ENCODE data around the gene CDC26.
A peak's percentile ranks its signal among the peaks of the same experiment; 100 is the strongest.

CDC26 gene

DNA sequence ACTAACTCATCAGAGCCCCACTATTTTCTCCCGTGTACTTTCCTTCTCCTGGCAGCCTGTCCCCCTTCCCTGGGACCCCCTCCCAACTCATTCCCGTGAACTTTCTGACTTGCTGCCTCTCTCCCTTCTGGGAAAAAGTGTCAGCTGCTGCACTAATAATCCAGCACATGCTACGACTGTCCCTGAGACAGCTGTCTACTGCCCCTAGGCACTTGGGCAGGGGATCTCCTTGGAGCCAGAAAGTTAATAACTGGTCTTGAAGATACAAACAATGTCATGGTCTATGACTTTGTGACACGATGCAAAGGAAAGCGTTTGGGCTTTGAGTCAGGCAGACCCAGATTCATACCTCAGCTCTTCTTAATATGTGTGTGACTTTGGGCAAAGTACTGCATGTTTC, 37.9 kb upstream of the CDC26 start:
- DNase-seq (ENCODE audit: low read depth): no peak
- H3K4me3 ChIP-seq (ENCODE audit: low read length): no peak overlapping the region
- TF ChIP-seq, protein P1, sequence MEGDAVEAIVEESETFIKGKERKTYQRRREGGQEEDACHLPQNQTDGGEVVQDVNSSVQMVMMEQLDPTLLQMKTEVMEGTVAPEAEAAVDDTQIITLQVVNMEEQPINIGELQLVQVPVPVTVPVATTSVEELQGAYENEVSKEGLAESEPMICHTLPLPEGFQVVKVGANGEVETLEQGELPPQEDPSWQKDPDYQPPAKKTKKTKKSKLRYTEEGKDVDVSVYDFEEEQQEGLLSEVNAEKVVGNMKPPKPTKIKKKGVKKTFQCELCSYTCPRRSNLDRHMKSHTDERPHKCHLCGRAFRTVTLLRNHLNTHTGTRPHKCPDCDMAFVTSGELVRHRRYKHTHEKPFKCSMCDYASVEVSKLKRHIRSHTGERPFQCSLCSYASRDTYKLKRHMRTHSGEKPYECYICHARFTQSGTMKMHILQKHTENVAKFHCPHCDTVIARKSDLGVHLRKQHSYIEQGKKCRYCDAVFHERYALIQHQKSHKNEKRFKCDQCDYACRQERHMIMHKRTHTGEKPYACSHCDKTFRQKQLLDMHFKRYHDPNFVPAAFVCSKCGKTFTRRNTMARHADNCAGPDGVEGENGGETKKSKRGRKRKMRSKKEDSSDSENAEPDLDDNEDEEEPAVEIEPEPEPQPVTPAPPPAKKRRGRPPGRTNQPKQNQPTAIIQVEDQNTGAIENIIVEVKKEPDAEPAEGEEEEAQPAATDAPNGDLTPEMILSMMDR (conservative IDR thresholded peaks at IDR 0.05; ENCODE audit: low read length): no peak

DNA sequence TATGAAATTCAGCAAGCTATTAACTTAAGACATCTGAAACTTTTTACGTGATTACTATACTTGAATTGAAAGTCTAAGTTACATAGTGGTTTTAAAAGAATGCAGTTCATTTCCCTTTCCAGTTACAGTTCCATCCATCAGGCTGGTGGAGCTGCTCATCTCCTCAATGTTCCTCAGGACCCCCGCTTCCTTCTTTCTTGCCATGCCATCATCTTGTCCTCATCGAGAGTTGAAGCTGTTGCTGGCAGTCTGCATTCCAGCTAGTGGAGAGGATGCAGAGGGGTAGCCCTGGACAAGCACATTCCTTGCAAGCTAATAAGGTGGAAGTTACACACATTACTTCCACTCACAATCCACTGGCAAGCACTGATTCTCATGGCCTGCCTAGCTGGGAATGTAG, 36.6 kb upstream of the CDC26 start:
- no peak overlapping the region for H3K4me3 ChIP-seq (ENCODE audit: low read length)
- TF ChIP-seq, protein P1 (conservative IDR thresholded peaks at IDR 0.05; ENCODE audit: low read length): no peak
- peak; percentile 59 for DNase-seq (ENCODE audit: low read depth)

DNA sequence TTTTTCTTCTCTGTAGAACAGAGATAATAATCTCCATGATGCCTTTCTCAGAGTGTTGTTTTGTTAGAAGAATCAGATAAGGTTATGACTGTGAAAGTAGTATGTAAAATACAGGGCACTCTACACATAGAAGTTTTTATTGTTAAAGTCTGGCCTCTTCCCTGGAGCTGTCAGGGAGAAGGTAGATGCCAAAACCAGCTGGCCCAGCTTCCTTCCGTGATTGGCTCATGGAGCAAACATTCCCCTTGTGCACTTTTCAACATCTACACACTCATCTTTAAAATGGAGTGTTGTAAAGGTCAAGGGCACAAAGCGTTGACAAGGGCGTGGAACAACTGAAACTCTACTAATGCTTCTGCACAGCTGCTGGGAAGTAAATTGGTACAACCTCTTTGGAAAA, 35.2 kb upstream of the CDC26 start:
- no peak overlapping the region for H3K4me3 ChIP-seq (ENCODE audit: low read length)
- TF ChIP-seq, protein P1 (conservative IDR thresholded peaks at IDR 0.05; ENCODE audit: low read length): no peak
- DNase-seq (ENCODE audit: low read depth): peak; percentile 12

- no peak overlapping the region for H3K4me3 ChIP-seq (ENCODE audit: low read length)
- TF ChIP-seq, protein P1 (conservative IDR thresholded peaks at IDR 0.05; ENCODE audit: low read length): peak; percentile 89
- peak; percentile 57 for DNase-seq (ENCODE audit: low read depth)
These were observed 33.9 kb upstream of the CDC26 start for GRCh38 chr9:113309204-113309813.

GRCh38 chr9:113307396-113307975, 32.1 kb upstream of the CDC26 start:
- H3K4me3 ChIP-seq (ENCODE audit: low read length): no peak overlapping the region
- TF ChIP-seq, protein P1 (conservative IDR thresholded peaks at IDR 0.05; ENCODE audit: low read length): no peak
- DNase-seq (ENCODE audit: low read depth): no peak

GRCh38 chr9:113306566-113306965, 31.2 kb upstream of the CDC26 start:
- H3K4me3 ChIP-seq (ENCODE audit: low read length): no peak overlapping the region
- TF ChIP-seq, protein P1 (conservative IDR thresholded peaks at IDR 0.05; ENCODE audit: low read length): no peak
- no peak for DNase-seq (ENCODE audit: low read depth)

- DNase-seq (ENCODE audit: low read depth): no peak
- H3K4me3 ChIP-seq (ENCODE audit: low read length): no peak within 1 kb of the TSS
- TF ChIP-seq, protein P1 (conservative IDR thresholded peaks at IDR 0.05; ENCODE audit: low read length): no peak
These were observed 27.5 kb upstream of the CDC26 start, which contains the start of gene RNF183 for GRCh38 chr9:113302792-113303418. TSS of gene RNF183 (minus strand) at chr9:113303376. CDS start at chr9:113298184, 5,192 bp downstream.
